T-helper 2 cell treated with Interferon-gamma antibody and Interleukin-4, amounts not matched to agents 5 μg/mL and 100 μg/mL, for 36 hours (primary cell): ENCODE measurements around the gene VPS8.

Source experiments
- DNase-seq: peaks from one replicate; pipeline ENCODE4 v3.0.0; 2021; ENCODE audit warnings: low spot score
- H3K27ac Mint-ChIP-seq: one replicate; pipeline ENCODE4 v1.8.0; 2021; ENCODE audit warnings: mild to moderate bottlenecking, mixed read lengths
- H3K27me3 Mint-ChIP-seq: one replicate; pipeline ENCODE4 v1.8.0; 2021; ENCODE audit warnings: low read depth, mixed read lengths
- H3K36me3 Mint-ChIP-seq: one replicate; pipeline ENCODE4 v1.8.0; 2021; ENCODE audit warnings: low read depth, mixed read lengths
- H3K4me1 Mint-ChIP-seq: one replicate; pipeline ENCODE4 v1.8.0; 2021; ENCODE audit warnings: low read depth, mixed read lengths
- H3K4me3 Mint-ChIP-seq: one replicate; pipeline ENCODE4 v1.8.0; 2022; ENCODE audit warnings: mild to moderate bottlenecking, moderate library complexity, mixed read lengths
- H3K9me3 Mint-ChIP-seq: one replicate; pipeline ENCODE4 v1.8.0; 2021; ENCODE audit warnings: mixed read lengths

The VPS8 gene

DNA sequence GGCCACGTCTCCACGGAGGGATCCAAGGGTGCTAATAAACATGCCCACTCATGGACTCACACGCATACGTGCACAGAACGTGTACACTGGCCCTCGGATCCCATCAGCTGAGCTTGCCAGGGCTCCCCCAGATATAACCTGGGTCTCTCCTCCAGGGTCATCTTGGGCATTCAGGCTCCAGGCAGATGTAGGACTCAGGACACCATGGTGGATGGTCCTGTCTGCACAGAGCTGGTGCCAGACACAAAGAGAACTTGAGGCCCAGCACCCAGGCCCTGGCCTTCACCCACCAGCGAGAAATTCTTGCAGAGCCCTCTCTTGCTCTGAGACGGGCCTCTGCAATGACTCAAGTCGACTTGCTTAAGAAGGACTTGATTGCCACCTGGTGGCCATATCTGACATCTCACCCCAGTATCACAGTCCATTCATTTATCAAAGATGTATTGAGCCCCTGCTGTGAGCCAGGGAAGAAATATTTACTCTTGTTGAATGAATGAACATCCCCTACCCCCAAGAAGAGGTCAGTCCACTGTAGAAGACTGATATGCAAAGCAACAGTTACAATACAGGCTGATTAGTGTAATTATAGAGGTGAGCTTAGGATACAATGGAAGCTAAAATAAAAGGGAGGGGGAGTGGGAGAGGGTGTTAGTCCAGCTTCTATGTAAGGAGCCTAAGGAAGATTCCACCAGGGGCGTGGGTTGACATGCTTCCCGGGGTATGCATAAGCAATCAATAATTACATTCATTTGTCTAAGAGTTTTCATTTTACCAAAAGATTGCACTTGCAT, 34.2 kb upstream of the VPS8 start:
- Mint-ChIP-seq H3K36me3 (no peaks in the 10 kb centered on the region), H3K4me1 (peaks cover 5% of the 10 kb centered on the region), H3K9me3 (no peaks in the 10 kb centered on the region), H3K27ac (no peak overlapping the region), H3K4me3 (no peak overlapping the region), H3K27me3 (peaks cover 13% of the 10 kb centered on the region)
- peak; percentile 70 for DNase-seq

DNA sequence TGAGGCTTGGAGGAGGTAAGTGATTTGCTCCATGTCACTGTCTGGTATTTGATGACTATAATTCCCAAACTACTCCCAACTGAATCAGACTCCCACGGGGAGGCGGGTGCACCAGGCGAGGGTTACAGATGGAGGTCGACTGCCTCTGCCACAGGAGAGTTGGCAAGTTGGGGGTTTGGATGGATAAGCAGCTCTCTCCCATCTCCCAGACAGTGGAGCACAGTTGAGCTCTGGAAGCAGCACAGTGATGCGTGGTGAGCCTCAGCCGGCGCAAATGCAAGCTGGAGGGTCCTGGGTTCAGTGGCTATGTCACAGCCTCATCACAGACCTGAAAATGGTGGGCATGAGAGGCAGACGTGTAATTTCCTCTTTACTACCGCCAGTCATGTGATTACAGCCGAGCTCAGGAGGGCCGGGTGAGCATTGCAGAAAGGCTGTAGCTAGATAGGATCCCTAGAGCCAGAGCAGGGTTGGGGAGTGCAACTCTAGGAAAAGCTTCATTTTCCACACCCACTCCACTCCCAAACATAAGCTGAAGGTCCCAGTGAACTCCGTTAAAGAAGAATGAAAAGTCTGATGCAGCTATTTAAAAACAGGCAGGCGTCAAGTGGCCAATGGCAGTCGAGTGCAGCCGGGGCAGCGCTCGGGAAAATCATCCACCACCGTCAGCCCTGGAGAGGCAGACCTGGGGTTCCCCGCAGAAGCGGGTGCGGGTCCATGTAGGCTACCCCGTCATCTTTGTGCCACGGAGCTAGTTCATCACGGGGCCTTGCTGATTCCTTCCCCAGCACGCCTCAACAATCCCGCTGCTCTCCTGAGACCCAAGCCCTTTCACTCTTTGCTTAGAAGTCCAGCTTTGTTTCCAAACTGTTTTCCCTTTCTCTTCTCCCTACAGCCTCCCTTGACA, 33.3 kb upstream of the VPS8 start:
- Mint-ChIP-seq H3K4me1 (peaks cover 5% of the 10 kb centered on the region), H3K9me3 (no peaks in the 10 kb centered on the region), H3K36me3 (no peaks in the 10 kb centered on the region), H3K27ac (no peak overlapping the region), H3K27me3 (peaks cover 13% of the 10 kb centered on the region), H3K4me3 (no peak overlapping the region)
- no peak for DNase-seq

DNA sequence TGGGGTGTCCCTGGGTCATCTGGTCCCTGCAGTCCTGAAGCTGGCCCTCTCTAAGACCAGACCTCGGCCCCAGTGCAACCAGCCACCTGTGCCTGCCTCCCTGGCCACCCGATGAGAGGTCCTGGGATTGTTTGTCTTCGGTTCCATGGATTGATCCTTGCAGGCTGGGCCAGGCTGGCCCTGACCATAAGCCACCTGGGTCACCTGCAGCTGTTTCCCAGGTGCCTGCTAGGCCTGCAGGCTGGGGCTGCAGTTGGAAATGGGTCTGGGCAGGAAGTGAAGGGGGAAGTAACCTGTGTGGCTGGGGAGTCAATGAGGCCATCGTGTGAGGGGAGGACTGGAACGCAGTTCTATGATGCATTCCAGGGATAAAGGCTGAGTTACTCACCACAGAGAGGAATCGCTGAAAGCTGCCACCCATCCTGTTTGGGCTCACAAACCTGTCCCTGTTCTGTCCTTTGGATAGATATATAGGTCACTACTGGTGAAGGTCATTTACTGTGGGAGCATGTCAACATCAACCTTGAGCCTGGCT, 30.9 kb upstream of the VPS8 start:
- peaks cover 16% of the 10 kb centered on the region for H3K27me3 Mint-ChIP-seq
- peaks cover 16% of the 10 kb centered on the region for H3K4me1 Mint-ChIP-seq
- no peak overlapping the region for H3K4me3 Mint-ChIP-seq
- H3K36me3 Mint-ChIP-seq: no peaks in the 10 kb centered on the region
- H3K27ac Mint-ChIP-seq: no peak overlapping the region
- no peak for DNase-seq
- no peaks in the 10 kb centered on the region for H3K9me3 Mint-ChIP-seq

DNA sequence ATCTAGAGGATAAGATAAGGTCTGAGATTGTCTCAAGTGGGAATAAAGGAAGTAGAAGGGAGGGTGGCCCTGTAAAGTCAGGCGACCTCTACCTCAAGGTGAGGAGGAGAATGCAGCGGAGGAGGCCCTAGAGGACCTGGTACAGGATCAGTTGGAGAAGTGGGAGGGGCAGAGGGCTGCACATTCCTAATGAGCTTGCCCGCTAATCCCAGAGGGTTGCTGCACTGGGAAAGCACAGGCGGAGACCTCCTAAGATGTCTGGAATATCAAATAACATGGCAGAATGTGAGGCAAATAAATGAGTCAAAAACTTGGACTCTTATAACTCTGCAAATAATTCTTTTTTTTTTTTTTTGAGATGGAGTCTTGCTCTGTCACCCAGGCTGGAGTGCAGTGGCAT, 30.2 kb upstream of the VPS8 start:
- no peak overlapping the region for H3K4me3 Mint-ChIP-seq
- H3K36me3 Mint-ChIP-seq: no peaks in the 10 kb centered on the region
- DNase-seq: no peak
- H3K27ac Mint-ChIP-seq: no peak overlapping the region
- H3K4me1 Mint-ChIP-seq: peaks cover 22% of the 10 kb centered on the region
- H3K27me3 Mint-ChIP-seq: peaks cover 16% of the 10 kb centered on the region
- H3K9me3 Mint-ChIP-seq: no peaks in the 10 kb centered on the region

DNA sequence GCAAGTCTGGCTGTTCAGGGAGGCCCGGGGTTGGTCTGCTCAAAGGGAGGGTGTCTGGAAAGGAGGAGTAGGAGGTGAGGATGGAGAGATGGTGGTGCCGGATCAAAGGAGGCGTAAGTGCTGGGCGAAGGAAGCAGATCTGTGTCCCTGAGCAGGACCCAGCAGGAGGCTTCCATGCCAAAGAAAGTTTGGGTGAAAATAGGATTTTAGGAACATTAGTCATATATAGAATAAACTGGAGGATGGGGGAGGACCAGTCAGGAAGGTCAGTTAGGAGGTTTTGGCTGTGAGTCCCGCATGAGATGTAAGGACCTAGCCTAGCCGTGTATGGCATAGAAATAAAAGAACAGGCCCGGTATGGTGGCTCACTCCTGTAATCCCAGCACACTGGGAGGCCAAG, 28.6 kb upstream of the VPS8 start:
- Mint-ChIP-seq H3K27ac (no peak overlapping the region), H3K36me3 (no peaks in the 10 kb centered on the region), H3K27me3 (peaks cover 13% of the 10 kb centered on the region), H3K4me3 (no peak overlapping the region), H3K9me3 (no peaks in the 10 kb centered on the region), H3K4me1 (peaks cover 23% of the 10 kb centered on the region)
- no peak for DNase-seq

DNA sequence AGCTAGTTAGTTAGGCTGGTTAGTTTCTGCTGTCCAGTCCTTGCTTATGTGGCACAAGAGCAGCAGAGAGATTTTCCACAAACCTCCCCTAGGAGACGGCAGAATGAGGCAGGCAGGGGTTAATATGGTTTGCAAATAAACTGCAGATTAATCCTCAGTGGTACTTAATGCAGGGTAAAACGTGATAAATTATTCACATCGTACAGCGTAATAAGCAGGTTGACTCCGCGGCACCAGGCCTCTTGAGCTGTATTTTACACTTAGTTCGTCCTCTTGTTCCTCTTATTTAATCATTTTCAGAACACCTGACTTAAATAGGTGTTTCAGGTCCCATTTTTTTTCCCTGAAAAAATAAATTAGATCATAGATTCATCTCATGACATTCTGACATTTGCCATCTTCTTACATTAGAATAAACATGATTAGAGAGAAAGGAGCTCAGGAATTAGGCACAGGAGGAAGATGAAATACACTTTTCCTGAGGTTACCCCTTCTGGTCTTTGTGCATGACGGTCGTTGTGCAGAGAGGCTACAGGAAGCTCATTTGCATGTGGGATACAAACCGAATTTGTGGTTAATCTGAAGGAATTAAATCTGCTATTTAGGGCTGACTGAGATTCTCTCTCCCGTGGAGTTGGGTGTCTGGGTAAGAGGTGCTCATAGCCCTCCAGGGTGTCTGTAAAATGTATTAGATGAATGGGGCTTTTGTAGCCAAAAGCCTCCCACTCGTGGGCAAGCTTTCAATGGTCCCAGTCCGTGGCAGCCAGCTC, 27.1 kb upstream of the VPS8 start:
- Mint-ChIP-seq H3K27ac (no peak overlapping the region), H3K4me3 (no peak overlapping the region), H3K4me1 (peaks cover 21% of the 10 kb centered on the region), H3K9me3 (no peaks in the 10 kb centered on the region), H3K27me3 (peaks cover 10% of the 10 kb centered on the region), H3K36me3 (no peaks in the 10 kb centered on the region)
- no peak for DNase-seq

DNA sequence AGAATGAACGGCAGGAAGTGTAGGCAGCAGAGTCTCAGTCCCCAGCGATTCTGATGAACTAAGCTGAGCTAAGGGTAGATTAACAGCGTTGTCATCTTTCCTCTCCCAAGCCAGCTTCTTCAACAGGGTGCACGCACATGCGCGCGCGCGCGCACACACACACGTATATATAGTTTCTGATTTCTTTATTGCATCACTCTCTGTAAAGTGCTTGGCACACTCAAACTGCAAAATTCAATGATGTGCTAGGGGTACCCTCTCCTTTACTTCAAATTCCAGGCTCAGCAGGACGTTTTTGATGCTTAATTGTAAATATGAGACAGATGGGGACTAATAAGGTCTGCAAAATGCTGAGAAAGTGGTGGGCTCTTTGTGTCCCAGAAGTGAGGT, 26.1 kb upstream of the VPS8 start:
- Mint-ChIP-seq H3K27me3 (peaks cover 6% of the 10 kb centered on the region), H3K36me3 (no peaks in the 10 kb centered on the region), H3K4me3 (peak overlapping the region; percentile 19), H3K9me3 (no peaks in the 10 kb centered on the region), H3K27ac (no peak overlapping the region), H3K4me1 (peaks cover 21% of the 10 kb centered on the region)
- no peak for DNase-seq

DNA sequence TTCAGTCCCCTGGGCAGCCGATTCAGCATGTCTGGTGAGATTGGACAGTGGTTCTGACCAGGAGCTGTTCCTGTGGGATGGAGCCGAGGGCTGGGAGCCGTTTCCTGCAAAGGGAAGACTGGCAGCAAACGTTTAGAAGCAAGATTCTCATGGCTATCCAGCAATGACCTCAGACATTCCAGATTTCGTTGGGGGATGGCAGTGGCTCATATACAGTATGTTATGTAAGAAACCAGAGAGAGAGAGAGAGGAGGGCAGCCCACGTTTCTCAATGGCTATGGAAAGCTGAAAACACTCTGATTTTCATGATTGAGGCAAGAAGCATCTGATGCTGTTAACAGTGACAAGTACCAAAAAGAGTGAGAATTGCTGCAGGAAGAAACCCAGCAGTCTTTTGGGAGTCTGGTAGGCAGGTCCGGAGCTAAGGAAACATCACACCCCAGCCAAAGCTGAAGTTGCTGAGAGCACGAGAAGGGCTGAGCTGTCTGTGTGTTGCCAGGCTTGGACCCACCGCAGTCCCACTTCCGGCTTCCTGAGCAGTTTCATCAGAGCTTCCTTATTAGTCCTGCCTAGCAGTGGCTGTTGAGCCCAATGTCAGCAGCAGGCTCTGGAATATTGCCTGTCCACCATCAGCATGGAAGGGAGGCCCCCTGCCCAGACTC, 25.6 kb upstream of the VPS8 start:
- no peak overlapping the region for H3K27ac Mint-ChIP-seq
- peaks cover 6% of the 10 kb centered on the region for H3K27me3 Mint-ChIP-seq
- peaks cover 21% of the 10 kb centered on the region for H3K4me1 Mint-ChIP-seq
- no peaks in the 10 kb centered on the region for H3K36me3 Mint-ChIP-seq
- H3K9me3 Mint-ChIP-seq: no peaks in the 10 kb centered on the region
- DNase-seq: no peak
- H3K4me3 Mint-ChIP-seq: peak overlapping the region; percentile 19

DNA sequence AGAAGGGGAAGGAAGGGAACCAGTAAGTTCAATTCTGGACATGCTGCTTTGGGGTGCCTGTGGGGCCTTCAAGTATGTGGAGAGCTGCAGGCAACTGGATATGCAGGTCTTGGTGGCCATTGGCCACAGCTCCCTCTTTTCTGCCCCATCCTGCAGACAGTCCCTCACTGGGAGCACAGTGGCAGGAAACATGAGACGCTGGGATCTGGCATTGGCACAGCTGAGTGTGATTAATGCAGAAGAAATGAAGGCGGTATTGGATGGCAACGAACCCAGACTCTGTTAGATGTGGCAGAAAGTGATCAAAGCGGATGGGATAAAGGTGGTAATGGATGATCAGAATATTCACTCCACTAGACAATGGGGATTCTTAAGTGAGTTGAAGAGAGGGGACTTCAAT, 23.2 kb upstream of the VPS8 start:
- Mint-ChIP-seq H3K27ac (no peak overlapping the region), H3K9me3 (no peaks in the 10 kb centered on the region), H3K36me3 (no peaks in the 10 kb centered on the region), H3K4me3 (no peak overlapping the region), H3K4me1 (peaks cover 21% of the 10 kb centered on the region), H3K27me3 (peaks cover 13% of the 10 kb centered on the region)
- DNase-seq: no peak

DNA sequence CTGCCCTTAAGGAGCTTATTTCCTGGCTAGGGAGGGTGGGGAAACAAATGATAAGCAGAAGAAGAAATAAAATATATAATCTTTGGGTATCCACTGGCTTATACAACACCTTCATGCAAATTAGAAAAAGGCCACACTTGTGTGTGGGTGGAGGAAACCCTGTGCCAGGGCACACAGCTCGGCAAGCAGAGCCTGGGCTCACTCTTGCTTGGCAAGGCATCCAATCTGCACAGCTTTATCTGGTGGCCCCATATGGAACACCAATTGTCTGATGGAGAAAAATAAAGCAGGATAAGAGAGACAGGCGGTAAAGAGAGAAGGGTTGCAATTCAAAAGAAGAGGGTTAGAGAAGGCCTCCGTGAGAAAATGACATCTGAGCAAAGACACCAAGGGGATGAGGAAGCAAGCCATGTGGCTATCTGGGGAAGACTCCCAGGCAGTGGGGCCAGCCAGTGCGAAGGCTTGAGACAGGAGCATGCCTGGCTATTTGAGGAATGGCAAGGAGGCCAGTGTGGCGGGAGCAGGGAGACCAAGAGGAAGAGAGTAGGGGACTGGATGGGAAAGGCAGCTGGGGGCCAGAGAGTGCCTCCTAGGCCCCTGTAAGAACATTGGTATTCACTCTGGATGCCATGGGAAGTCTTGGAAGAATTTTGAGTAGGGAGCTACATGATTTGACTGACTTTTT, 22.5 kb upstream of the VPS8 start:
- DNase-seq: no peak
- Mint-ChIP-seq H3K27ac (no peak overlapping the region), H3K4me1 (peaks cover 21% of the 10 kb centered on the region), H3K36me3 (no peaks in the 10 kb centered on the region), H3K4me3 (no peak overlapping the region), H3K27me3 (peaks cover 14% of the 10 kb centered on the region), H3K9me3 (no peaks in the 10 kb centered on the region)

DNA sequence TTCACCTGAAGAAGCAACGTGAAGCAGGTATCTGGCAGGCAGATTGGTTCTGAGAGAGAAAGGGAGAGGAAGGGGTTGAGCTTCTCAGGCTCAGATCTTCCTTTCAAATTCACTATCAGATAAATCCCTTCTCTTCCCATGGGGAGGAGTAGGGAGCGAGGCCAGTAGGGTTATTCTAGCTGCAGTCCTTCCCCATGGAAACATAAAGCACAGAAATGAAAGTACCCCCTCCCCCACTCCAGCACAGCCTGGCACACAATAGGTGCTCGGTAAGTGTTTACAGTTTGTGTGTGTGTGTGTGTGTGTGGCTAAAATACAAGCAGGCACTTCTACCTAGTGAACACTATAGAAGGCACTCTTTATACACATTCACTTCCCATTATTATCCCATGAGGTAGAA, 20.8 kb upstream of the VPS8 start:
- Mint-ChIP-seq H3K27me3 (peaks cover 18% of the 10 kb centered on the region), H3K27ac (no peak overlapping the region), H3K4me1 (peaks cover 10% of the 10 kb centered on the region), H3K9me3 (no peaks in the 10 kb centered on the region), H3K36me3 (no peaks in the 10 kb centered on the region), H3K4me3 (no peak overlapping the region)
- no peak for DNase-seq

DNA sequence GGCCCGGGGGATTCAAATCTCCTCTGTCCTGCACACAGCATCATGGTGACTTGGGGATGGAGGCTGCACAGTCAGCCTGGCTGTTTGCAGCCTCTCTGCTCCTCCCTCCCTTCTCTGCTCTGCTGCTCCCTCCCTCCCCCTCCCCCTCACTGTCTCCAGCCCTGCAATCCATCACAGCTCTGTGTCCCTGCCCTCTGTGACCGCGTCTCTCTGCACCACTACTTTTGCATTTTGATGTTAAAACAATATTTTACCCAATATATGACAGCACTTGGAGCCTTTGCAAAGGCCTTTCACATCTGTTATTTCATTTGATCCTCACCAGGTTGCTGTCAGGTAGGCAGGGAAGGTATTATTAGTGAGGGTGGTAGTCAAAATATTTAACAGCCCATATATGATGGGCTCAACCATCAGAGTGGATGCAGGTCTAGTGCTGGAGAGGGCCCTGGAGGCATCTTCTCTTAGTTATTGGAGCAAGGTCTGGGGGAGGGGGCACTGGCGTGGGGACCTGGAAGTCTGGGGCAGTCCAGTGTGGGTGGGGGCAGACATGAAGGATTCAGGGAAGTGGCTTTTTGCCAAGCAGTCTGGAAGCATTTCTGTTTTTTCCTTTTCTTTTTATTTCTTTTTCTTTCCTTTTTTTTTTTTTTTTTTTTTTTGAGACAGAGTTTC, 16.3 kb upstream of the VPS8 start:
- Mint-ChIP-seq H3K4me1 (peaks cover 2% of the 10 kb centered on the region), H3K36me3 (no peaks in the 10 kb centered on the region), H3K4me3 (no peak overlapping the region), H3K27ac (no peak overlapping the region), H3K9me3 (no peaks in the 10 kb centered on the region), H3K27me3 (peaks cover 41% of the 10 kb centered on the region)
- DNase-seq: no peak
